GM12891 (cell line): ENCODE data around the gene MUC13.

ENCODE experiments used
- PAX5 ChIP-seq: IDR thresholded peaks from 2 replicates; pipeline ENCODE4 v1.6.1; 2011; ENCODE audit warnings: low read length, moderate library complexity, mild to moderate bottlenecking; ENCODE audit not compliant: insufficient read depth, severe bottlenecking
- POLR2A ChIP-seq: IDR thresholded peaks from 2 replicates; pipeline ENCODE4 v1.6.1; 2011; ENCODE audit warnings: low read depth, low read length, control low read depth
- POLR2AphosphoS5 ChIP-seq: IDR thresholded peaks from 2 replicates; pipeline ENCODE4 v1.6.1; 2011; ENCODE audit warnings: low read depth, low read length, control low read depth
- SPI1 ChIP-seq: IDR thresholded peaks from 2 replicates; pipeline ENCODE4 v1.6.1; 2011; ENCODE audit warnings: low read depth, low read length, control low read depth

- no peak for TF ChIP-seq POLR2AphosphoS5
- no peak for TF ChIP-seq POLR2A
- TF ChIP-seq SPI1, result no peak
- TF ChIP-seq PAX5, result no peak
These were observed 29.2 kb upstream of the MUC13 start for GRCh38 chr3:124963755-124964154.
